Right renal cortex interstitium (tissue), 3 donors: Measurements from ENCODE around the gene HDAC10. TPM values are rescaled to one million over a fixed set of nuclear protein-coding genes. Genes with fewer than 3 reads are reported as not detected.

Source experiments
- DNase-seq, 3 donors: peaks; one replicate each; pipeline ENCODE4 v3.0.0-alpha.2; 2013; ENCODE audit warnings: low read depth in 3 of 3, low spot score in 2 of 3
- polyA plus RNA-seq, 3 donors: library from polyadenylated mRNA; unstranded; fragments of 120-200 nt; gene quantifications; one replicate each; pipeline ENCODE4 v1.2.1, GENCODE V29; 2013; ENCODE audit not compliant: insufficient read length in 3 of 3

HDAC10 gene
- polyA plus RNA-seq, 3 donors, result 13.2 to 15.8 (median 13.7) TPM

DNA sequence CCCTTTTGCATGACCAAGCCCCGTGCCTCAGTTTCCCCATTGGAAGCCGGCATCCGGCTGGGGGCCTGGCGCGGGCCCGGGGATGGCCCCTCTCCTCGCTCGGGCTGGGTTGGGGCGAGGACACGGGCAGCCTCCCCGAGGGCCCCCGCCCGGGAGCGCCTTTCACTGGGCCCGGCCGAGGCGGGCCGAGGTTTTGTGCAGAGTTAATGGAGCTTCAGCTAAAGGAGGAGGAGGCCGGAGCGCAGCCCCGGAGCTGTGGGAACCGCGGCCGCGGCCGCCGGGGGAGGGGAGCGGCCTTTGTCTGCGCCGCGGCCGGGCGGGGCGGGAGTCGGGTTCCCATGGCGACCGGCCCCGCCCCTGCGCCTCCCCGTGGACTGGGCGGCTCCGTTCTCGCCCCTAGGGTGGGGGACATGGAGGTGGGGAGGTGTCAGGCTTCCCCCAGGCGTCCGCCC is 20.5 kb upstream of the HDAC10 start:
- no peak for DNase-seq

DNA sequence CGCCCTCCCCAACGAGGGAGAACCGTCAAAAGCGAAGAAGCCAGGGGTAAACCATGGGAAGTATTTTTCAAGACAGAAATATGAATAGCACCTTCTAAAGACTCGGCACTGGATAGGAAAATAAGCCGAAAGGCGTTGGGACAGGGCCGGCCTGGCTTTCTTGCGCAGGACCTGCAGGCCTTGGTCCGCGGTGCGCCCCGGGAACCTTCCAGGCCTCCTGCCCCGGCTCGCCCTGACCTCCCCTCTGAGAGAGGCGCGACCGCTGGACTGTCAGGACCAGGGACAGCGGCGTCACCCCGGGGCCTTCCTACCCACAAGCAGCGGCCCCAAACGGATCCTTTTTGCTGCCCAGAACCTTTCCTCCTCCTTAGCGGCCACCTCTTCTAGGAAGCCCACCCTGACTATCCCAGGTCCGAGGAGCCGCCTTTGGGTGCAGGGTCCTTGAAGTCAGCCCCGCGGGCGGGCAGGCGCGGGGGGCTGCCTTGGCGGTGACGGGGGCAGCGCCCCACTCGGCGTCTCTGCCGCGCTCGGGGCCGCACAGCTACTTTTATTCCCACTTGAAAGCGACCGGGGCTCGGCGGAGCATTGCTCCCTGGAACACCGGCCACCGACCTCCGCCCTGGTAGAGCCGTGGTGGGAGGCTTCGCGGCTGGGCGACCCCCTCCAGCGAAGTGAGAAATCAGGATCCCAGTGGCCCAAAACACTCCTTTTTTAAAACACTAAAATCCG is 19.8 kb upstream of the HDAC10 start:
- peak in 1 of 3 donors; percentile 66 for DNase-seq

DNA sequence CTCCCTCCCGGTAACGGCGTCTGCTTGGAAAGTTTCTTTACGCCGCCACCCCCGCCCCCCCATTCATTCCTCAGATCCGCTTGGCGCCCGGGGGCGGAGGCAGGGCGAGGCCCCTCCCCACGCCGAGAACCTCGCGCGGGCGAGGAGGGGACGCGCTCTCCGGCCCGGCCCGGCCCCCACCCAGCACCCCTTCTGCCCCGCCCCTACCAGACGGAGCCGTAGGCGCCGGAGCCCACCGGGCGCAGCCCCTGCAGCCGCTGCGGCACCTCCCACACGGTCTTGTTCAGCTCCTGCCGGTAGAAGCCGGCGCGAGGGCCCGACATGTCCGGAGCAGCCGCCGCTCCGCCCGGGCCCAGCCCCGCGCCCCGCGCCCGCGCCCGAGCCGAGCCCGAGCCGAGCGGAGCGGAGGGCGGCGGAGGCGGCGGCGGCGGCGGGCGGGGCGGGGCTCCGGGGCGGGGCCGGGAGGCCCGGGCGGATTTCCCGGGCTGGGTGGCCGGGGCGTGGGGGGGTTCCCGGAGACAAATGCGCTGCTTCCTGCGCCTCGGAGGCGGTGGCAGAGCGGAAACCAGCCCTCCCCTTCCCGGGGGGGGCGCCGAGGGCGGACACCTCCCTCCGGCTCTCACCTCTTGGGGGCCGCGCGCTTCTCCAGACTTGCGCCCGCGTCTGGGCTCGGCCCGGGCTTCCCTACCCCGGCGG is 19.1 kb upstream of the HDAC10 start, which contains the start of gene MAPK11:
MAPK11 (minus strand) TSS at position 411 of the 696 bp plus-strand sequence; CDS start at position 323, 88 bp downstream.
- no peak for DNase-seq

DNA sequence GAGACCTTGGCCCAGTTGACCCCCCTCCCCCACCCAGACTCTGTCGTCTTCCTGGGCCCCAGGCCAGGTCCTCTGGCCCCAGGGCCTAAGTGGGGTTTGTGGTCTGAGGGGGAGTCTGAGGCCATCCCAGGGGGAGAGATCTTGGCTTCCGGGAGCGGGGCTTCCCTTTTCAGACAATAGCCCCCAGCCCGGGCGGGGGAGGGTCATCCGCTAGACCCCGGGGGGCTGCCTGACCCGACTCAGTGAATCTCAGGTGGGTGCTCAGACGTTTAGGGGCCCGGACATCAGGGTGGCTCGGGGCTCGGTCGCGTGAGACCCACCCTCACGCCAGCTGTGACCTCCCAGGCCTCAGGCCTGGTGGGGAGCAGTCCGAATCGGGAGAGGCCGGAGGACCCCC is 18.5 kb upstream of the HDAC10 start:
- DNase-seq, result no peak

DNA sequence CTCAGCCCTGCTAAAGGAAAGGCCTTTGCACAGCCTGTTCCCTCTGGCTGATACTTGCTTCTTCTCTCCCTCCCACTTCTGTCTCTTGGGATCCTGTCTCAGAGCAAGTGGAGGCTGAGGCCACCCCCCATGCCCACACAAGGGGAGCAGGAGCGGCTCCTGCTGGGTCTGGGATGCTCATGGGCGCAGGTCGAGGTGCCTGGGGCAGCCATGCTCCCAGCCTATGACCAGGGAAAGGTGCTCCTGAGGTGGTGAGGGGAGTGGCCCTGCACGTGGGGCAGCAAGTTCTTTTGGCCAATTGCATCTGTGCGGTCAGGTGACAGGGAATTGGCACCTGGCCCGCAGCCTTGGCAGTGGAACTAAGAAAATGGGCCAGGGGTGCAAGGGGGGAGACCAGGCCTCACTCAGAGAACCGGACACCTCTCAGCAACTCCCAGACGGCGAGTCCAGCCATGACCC is 17.6 kb upstream of the HDAC10 start:
- DNase-seq, result no peak

DNA sequence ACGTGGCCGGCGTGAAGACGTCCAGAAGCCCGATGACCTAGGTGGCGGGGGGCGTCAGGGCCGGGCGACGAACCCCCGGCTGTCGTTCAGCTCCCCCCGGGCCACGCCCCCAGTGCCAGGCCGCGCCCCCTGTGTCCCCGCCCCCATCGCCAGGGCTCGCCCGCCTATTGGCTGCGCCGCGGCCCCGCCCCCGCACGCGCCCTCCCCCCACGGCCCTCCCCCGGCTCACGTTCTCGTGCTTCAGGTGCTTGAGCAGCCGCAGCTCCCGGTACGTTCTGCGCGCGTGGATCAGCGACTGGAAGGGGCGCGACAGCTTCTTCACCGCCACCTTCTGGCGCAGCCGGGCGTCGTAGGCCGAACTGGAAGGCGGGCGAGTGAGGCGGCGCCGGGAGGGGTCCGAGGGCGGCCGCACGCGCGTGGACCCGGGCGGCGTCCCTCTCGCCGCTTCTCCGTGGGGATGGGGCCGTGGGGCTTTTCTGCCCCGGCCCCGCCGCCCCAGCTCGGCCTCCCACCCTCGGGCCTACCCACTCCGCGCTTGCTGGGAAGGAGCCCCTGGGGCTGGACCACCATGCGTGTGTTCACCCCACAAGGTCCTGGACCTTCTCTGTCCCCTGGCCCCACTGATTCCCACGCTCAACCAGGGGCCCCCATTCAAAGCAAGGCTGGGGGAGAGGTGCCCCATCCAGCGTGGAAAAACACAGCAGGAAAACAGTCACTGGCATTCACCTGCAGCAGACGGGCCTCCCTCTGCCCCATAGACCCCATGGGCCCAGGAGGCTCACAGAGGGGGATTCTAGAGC is 16.7 kb upstream of the HDAC10 start:
- no peak for DNase-seq

DNA sequence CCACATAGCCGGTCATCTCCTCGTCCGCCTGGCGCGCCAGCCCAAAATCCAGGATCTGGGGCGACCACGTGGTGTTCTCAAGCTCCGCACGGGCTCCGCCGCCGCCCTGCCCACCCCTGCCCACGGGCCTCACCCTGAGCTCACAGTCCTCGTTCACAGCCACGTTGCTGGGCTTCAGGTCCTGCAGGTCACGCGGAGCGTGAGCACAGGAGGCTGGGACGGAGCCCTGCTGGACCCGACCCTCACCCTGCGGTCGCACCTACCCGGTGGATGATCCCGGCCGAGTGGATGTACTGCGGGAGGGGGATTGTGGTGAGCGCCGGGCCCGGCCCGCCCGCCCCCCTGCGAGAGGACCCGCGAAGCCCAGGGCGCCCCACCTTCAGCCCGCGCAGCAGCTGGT is 15.9 kb upstream of the HDAC10 start:
- no peak for DNase-seq

DNA sequence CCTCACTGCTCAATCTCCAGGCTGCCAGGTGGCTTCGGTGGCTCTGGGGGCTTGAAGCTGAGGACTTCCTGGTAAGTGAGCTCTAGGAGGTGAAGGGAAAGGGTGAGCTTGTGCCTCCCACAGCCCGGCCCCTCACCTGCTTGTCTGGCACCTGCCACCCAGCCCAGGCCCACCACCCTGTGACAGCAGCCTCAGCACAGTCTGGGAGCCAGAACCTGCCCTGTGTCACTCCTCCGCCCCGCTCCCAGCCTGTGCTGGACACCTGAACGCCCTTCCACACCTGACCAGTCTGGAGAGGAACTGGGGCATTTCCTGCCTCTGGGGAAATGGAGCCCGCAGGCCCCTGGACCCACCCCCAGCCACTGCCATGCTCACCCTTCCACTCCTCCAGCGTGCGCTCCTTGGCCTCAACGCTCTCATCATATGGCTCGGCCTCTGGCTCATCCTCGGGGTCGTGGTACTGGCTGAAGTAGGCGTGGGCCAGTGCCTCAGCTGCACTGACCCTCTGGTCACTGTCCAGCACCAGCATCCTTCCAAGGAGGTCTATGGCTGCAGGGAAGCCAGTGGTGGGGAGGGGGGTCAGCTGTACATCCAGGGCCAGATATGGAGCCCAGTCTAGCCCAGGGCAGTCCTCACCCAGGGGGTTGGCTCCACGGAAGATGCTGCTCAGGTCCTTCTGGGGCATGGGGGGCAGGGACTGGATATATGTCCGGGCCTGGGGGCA is 14.0 kb upstream of the HDAC10 start:
- DNase-seq, result no peak

DNA sequence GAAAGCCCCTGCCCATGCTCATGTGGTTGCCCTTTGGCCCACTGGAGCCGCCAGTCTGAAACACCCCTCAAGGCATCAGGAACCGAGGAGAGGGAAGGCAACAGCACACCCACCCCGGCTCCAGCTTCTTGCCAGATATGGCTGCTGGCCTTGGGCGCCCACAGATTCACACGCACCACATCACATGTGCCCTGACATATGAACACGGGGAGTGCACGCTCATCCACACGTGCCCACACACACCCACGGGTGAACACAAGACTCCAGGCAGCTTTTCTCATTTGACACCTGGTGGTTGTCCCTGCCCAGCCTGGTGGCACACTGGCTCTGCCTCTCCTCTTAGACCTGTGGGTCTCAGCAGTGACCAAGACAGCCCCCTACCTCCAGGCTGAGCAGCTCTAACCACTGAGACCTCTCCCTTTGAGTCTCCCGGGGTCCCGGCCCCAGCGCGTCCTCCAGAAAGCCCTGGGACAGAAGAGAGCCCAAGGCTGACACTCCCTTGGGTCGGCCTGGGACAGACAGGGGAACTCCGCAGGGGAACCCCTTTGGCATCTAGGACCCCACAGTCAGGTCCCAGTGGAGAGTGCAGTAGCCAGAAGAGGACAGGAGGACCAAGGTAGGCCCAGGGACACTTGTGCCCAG is 13.2 kb upstream of the HDAC10 start:
- no peak for DNase-seq

DNA sequence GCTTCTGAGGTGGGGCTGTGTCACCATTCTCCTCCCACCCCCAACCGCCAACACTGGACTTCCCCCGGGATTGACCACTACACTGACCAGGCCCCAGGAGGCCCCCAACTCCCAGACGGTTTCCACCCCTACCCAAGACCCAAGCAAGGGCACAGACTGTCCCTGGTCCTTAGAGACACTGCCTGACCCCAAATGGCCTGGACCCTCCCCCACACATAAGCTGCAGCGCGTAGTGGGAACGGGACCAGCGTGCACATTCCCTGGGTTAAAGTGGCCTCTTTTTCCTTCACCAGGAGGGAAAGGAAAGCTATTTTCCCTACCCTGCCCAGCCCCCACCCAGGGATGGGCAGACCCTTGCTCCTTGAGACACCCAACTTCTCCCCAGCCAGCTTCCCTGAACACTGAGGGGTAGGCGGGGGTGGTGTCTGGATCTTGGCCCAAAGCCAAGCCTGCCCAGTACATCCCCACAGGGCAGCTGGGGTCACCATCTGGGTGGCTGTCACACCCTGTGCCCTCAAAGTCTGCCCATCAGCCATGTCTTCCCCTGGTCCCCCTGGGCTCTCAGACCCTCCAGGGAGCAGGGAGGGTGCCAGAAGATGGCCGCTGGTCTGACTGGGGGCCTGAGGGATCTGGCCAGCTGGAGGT is 12.0 kb upstream of the HDAC10 start:
- DNase-seq, result no peak

DNA sequence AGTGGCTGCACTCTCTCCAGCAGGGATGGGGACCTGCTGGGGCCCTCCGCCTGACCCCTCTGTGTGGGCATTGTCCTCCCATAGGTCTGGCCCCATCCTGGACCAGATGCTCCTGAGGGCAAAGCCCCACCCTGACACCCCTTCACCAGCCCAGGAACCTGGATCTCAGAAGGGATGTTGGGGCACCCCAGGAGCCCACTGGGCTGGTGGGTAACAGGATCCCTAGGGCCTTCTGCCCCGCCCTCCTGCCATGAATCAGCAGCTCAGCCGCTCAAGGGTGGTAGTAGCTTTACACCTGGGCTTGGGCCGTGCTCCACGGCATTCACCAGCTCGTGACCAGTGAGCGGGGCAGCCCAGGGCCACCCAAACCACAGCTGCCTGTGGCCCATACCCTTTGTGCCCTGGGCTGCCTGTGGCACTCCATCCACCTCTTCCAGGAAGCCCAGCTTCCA is 11.4 kb upstream of the HDAC10 start:
- no peak for DNase-seq

DNA sequence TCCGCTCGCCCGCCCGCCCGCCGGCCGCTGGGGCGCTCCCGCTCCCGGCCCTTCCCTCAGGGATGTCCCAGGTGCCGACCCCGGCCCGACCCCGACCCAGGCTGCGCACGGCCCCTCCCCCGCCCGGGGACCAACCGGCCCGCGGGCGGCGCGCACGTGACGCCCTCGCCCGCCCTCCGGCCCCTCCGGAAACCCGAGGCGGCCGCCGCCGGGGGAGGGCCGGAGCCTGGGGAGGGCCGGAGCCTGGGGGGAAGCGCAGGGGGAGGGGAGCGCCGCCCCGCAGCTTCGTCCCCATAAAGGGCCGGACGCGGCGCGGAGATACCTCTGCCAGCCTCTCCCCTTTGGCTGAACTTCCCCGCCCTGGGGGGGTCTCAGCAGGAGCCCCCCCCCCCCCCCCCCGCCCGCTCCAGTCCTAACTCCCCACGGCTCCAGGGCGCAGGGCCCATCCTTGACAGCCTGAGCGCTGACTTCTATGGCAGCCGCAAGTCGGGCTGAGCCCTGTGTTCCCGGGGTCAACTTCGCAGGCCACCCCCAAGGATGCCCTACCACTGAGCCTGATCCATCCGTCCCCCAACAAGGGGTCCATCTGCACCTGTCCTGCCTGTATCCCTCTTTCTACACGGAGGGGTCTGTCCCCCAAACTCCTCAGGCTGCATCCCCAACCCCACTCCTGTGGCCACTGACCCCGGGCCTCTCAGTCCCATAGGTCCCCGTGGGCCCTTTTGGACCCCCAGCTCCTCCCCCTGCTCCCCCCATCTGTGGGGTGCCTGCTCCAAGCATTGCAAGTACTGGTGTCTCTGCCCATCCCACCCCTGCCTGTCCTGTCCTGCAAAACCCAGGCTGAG is 10.8 kb upstream of the HDAC10 start, which contains the start of gene MAPK12:
MAPK12 (minus strand) TSS at position 69 of the 845 bp plus-strand sequence. CDS start 174 bp downstream, outside the sequence.
- no peak for DNase-seq

DNA sequence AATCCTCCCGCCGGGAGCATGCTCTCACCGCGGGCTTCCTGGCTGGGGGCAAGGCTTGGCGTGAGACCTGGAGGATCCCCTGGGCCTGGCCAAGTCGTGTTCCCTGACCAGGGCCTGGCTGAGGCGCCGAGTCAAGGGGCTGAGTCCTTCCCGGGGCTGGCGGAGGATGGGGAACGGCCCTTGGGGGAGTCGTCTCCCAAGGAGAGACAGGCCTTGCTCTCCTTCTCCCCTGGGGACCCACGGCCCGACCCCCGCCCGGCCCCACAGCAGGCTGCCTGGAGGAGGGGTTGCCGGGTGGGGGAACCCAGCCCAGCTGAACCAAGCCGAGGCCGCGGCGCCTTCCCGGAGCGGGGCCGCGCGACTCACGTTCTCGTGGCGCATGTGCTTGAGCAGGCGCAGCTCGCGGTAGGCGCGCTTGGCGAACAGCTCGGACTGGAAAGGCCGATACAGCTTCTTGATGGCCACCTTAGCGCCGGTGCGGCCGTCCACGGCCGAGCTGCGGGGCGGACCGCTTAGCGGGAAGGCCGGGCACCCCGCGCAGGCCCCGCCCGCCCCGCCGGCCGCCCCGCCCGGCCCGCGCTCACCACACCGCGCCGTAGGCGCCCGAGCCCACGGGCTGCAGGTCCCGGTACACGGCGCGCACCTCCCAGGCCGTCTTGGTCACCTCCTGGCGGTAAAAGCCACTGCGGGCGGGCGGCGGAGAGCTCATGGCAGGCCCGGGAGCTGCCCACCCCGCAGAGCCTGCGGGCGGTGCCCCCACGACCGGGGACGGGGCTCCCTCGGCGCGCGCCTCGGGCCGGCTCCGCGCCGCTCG is 9.9 kb upstream of the HDAC10 start:
- no peak for DNase-seq

DNA sequence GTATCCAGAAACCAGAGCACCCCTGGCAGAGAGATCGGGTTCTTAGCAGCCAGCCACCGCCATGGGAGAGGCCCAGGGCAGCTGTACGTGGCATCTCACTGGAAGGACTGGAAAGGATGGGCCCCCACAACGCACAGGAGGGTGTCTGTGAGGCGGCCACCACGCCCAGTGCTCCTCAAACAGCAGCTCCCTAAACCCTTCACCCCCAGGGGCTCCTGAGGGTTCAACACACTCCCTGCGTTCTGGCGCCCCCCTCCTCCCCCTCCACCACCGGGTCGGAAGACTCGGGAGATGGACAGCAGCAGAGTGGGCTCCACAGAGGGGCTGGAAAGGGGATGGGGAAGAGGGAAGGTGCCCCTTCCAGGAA is 9.4 kb upstream of the HDAC10 start:
- no peak for DNase-seq

DNA sequence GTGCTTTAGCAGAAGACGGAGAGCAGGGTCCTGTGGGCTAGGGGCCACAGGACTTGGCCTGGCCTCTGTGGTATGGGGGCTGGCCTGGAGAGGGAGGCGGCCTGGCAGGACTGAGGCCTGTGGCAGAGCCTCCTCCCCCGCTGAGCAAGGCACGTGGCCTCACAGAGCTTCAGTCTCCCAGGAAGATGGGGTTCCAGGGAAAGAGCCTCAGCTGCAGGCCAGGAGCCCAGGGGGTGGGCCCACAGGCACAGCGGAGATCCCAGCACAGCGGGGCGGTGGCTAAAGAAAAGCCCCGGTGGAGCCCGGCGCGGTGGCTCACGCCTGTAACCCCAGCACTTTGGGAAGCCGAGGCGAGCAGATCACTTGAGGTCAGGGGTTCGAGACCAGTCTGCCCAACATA is 8.2 kb upstream of the HDAC10 start:
- DNase-seq, result no peak

DNA sequence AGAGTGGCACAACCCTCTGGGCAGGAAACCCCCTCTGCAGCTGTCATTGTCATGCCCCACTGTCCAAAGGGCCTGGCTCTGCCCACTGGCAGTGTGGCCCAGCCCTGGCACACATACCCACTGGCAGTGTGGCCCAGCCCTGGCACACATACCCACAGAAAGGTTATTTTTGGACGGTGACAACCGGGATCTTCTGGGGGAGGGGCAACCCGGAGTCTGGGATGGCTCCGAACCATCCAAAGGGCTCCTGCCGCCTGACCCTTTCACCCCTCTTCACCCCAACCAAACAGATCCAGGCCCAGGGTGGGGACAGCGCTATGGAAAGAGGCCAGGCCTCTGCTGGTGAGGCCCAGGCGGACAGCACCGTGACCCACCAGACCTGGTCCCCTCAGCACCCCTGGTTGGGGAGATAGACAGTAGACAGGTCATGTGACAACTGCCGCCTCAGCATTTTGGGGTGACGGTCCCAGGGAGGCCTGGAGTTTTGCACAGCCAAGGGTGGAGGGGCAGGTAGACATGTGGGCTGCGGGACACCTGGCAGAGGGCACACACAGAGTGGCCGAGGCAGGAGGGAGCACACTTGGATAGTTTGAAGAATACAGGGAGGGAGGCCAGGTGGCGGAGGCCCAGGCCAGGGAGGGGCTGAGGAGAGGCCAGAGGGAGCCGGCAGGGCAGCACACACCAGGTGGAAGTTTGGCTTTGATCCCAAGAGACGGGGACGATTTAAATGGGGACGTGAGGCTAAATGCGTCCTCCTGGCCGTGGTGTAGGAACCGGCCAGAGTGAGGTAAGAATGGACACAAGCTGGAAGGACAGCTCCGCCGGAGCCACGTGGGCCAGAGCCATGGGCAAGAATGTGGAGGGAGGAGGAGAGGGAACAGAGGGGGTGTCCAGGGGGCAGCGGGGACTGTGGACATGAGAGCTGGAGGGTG is 7.6 kb upstream of the HDAC10 start:
- no peak for DNase-seq
